IMR-90 (cell line): Measurements from ENCODE around the gene FAM204A. TPM values are rescaled to one million over a fixed set of nuclear protein-coding genes. Genes with fewer than 3 reads are reported as not detected.

Experiments used
- ATAC-seq: fragments of 200-7000 bp; cut with Tn5 transposase; 2 replicates; pipeline ENCODE4 v1.9.1; 2020; ENCODE audit warnings: low read depth, mild to moderate bottlenecking, moderate library complexity
- BruUV-seq: library from RNA; stranded (reverse); fragments of 400-500 nt; replicated peaks from 2 replicates; lab custom pipeline; 2021; lab: Mats Ljungman, UMichigan
- CTCF ChIA-PET: fragments of 300-600 bp; formaldehyde crosslinking; extraction: SDS; loops from one replicate; lab custom pipeline; 2021; ENCODE audit warnings: antibody characterized with exemption; lab: Yijun Ruan, JAX
- POLR2A ChIA-PET: fragments of 300-600 bp; sonication (Branson Sonifier 250); formaldehyde crosslinking; loops from one replicate; lab custom pipeline; 2022; ENCODE audit warnings: antibody characterized with exemption; ENCODE audit not compliant: unreplicated experiment; lab: Charles Lee
- DNase-seq: peaks from one replicate; pipeline ENCODE4 v3.0.0; 2013
- H2AFZ ChIP-seq: replicated peaks from 2 replicates; pipeline ENCODE3; 2013; ENCODE audit warnings: low read length, mild to moderate bottlenecking; ENCODE audit not compliant: poor library complexity
- H2AK5ac ChIP-seq: 2 replicates; pipeline ENCODE4 v1.6.1; 2013; ENCODE audit warnings: low read depth, low read length, inconsistent platforms
- H2AK9ac ChIP-seq: replicated peaks from 2 replicates; pipeline ENCODE3; 2013; ENCODE audit warnings: mild to moderate bottlenecking, low read depth, low read length, moderate library complexity; ENCODE audit not compliant: poor library complexity
- H2BK120ac ChIP-seq: 2 replicates; pipeline ENCODE4 v1.6.1; 2013; ENCODE audit warnings: low read depth, low read length, inconsistent platforms
- H2BK15ac ChIP-seq: 3 replicates; pipeline ENCODE4 v1.6.1; 2013; ENCODE audit warnings: low read depth, low read length, inconsistent platforms
- H2BK20ac ChIP-seq: 2 replicates; pipeline ENCODE4 v1.6.1; 2013; ENCODE audit warnings: low read depth, mild to moderate bottlenecking, inconsistent platforms, low read length, moderate library complexity
- H2BK5ac ChIP-seq: 2 replicates; pipeline ENCODE4 v1.6.1; 2013; ENCODE audit warnings: mild to moderate bottlenecking, low read depth, low read length, inconsistent platforms; ENCODE audit not compliant: poor library complexity, severe bottlenecking
- H3K14ac ChIP-seq: replicated peaks from 2 replicates; pipeline ENCODE4 v1.6.1; 2013; ENCODE audit warnings: low read depth, low read length, inconsistent platforms
- H3K18ac ChIP-seq: 2 replicates; pipeline ENCODE4 v1.6.1; 2013; ENCODE audit warnings: low read depth, low read length, control low read depth
- H3K23ac ChIP-seq: 2 replicates; pipeline ENCODE4 v1.6.1; 2013; ENCODE audit warnings: low read depth, low read length, inconsistent platforms
- H3K27ac ChIP-seq: 2 replicates; pipeline ENCODE4 v1.5.1; 2013; ENCODE audit warnings: mild to moderate bottlenecking, control low read depth, low read length; ENCODE audit not compliant: insufficient read depth
- H3K27me3 ChIP-seq: 2 replicates; pipeline ENCODE4 v1.6.1; 2013; ENCODE audit warnings: low read length; ENCODE audit not compliant: control insufficient read depth, insufficient read depth
- H3K36me3 ChIP-seq: 2 replicates; pipeline ENCODE4 v1.6.1; 2013; ENCODE audit warnings: low read length, mixed read lengths; ENCODE audit not compliant: control insufficient read depth, insufficient read depth
- H3K4ac ChIP-seq: 2 replicates; pipeline ENCODE4 v1.6.1; 2013; ENCODE audit warnings: low read depth, low read length, inconsistent platforms
- H3K4me1 ChIP-seq: 2 replicates; pipeline ENCODE4 v1.6.1; 2013; ENCODE audit warnings: low read length, mixed read lengths; ENCODE audit not compliant: control insufficient read depth, insufficient read depth
- H3K4me2 ChIP-seq: 2 replicates; pipeline ENCODE4 v1.6.1; 2013; ENCODE audit warnings: low read depth, mild to moderate bottlenecking, control low read depth, low read length, moderate library complexity
- H3K4me3 ChIP-seq: 2 replicates; pipeline ENCODE4 v1.5.1; 2013; ENCODE audit warnings: low read depth, mild to moderate bottlenecking, control low read depth, low read length, moderate library complexity; ENCODE audit not compliant: insufficient read depth
- H3K56ac ChIP-seq: 2 replicates; pipeline ENCODE4 v1.6.1; 2013; ENCODE audit warnings: low read length, inconsistent platforms; ENCODE audit not compliant: insufficient read depth; ENCODE audit errors: extremely low read depth
- H3K79me1 ChIP-seq, 2 experiments: 2 replicates each; pipeline ENCODE4 v1.6.1; 2013; ENCODE audit warnings: low read length in 2 of 2, inconsistent platforms in 1 of 2, low read depth in 1 of 2
- H3K9ac ChIP-seq: 2 replicates; pipeline ENCODE4 v1.6.1; 2013; ENCODE audit warnings: low read depth, low read length, control low read depth
- H3K9me1 ChIP-seq: 2 replicates; pipeline ENCODE4 v1.6.1; 2013; ENCODE audit warnings: low read length, inconsistent platforms; ENCODE audit not compliant: insufficient read depth
- H3K9me3 ChIP-seq: 2 replicates; pipeline ENCODE4 v1.6.1; 2013; ENCODE audit warnings: low read length; ENCODE audit not compliant: control insufficient read depth, insufficient read depth
- H4K20me1 ChIP-seq: 2 replicates; pipeline ENCODE4 v1.6.1; 2013; ENCODE audit warnings: low read length, inconsistent platforms; ENCODE audit not compliant: insufficient read depth
- H4K5ac ChIP-seq: 2 replicates; pipeline ENCODE4 v1.6.1; 2013; ENCODE audit warnings: mild to moderate bottlenecking, low read depth, low read length, control low read depth
- H4K8ac ChIP-seq, 2 experiments: 2 replicates each; pipeline ENCODE4 v1.6.1; 2013; ENCODE audit warnings: low read depth in 2 of 2, low read length in 2 of 2, control low read depth in 1 of 2, inconsistent platforms in 1 of 2
- H4K91ac ChIP-seq: 2 replicates; pipeline ENCODE4 v1.6.1; 2013; ENCODE audit warnings: low read depth, low read length, inconsistent platforms; ENCODE audit not compliant: insufficient read depth
- BHLHE40 ChIP-seq: fragments of 150-350 bp; IDR thresholded peaks from 2 replicates; pipeline ENCODE4 v1.6.1; 2016; ENCODE audit warnings: mild to moderate bottlenecking, low read depth, low read length
- FOS ChIP-seq: fragments of 150-350 bp; IDR thresholded peaks from 2 replicates; pipeline ENCODE4 v1.6.1; 2016; ENCODE audit warnings: low read depth, low read length
- NFE2L2 ChIP-seq: fragments of 150-350 bp; IDR thresholded peaks from 2 replicates; pipeline ENCODE4 v1.6.1; 2016; ENCODE audit warnings: low read depth, mild to moderate bottlenecking, low read length
- RAD21 ChIP-seq: IDR thresholded peaks from 2 replicates; pipeline ENCODE4 v1.6.1; 2012; ENCODE audit warnings: low read length, improper control_type of control experiment
- WGBS, 2 experiments: methylation state at CpG; one replicate each; pipeline versions ENCODE4 v1.1.5 to v1.1.7; 2013; ENCODE audit warnings: missing lambda C conversion rate in 2 of 2; ENCODE audit not compliant: insufficient read length in 1 of 2; ENCODE audit errors: extremely low coverage in 2 of 2; 5-methylcytosine and 5-hydroxymethylcytosine counted together
- dilution Hi-C: fragments of 300-500 bp; cut with HindIII; formaldehyde crosslinking; loops from one replicate; pipeline ENCODE4 v1.14.3; 2018; ENCODE audit warnings: low sequenced_read_pairs; ENCODE audit not compliant: unreplicated experiment
- in situ Hi-C: fragments of 300-500 bp; cut with MboI; formaldehyde crosslinking; loops from 3 replicates; pipeline ENCODE4 v1.14.3; 2019; ENCODE audit warnings: low sequenced_read_pairs, inconsistent platforms, mixed read lengths
- intact Hi-C: fragments of 100-400 bp; cut with micrococcal nuclease; formaldehyde crosslinking; loops from 2 replicates; pipeline ENCODE4 v1.10.0; 2022
- polyA plus RNA-seq, 3 experiments: library from polyadenylated mRNA; depleted of rRNA; stranded (reverse); fragments of >200 nt; gene quantifications; 2 replicates each; pipeline ENCODE4 v1.2.3, GENCODE V29; 2012; ENCODE audit warnings: low replicate concordance in 1 of 3
- total RNA-seq: library from RNA; depleted of rRNA; stranded (reverse); fragments of >200 nt; gene quantifications from 2 replicates; pipeline ENCODE4 v1.2.3, GENCODE V29; 2012

Gene FAM204A
- total and polyA plus RNA-seq, 2 of the 4 experiments (the other 2 are of a cell fraction), result 23.6 to 54.3 TPM

GRCh38 chr10:118373786-118374185 is 31.7 kb upstream of the FAM204A start:
- Histone ChIP-seq H3K18ac (no peak overlapping the region), H3K9ac (no peak overlapping the region), H2BK15ac (no peak overlapping the region), H3K36me3 (no peaks in the 10 kb centered on the region), H4K8ac (no peak overlapping the region), H2AFZ (no peak overlapping the region), H3K23ac (no peak overlapping the region), H3K56ac (no peak overlapping the region), H2BK5ac (no peak overlapping the region), H3K9me3 (no peaks in the 10 kb centered on the region), H2BK20ac (no peak overlapping the region), H3K9me1 (no peaks in the 10 kb centered on the region), H2AK5ac (no peak overlapping the region), H3K4me3 (no peak overlapping the region), H2BK120ac (no peak overlapping the region), H3K4ac (no peak overlapping the region), H3K14ac (no peak overlapping the region), H4K91ac (no peak overlapping the region), H2AK9ac (no peak overlapping the region), H3K79me1 (no peaks in the 10 kb centered on the region), H3K4me1 (no peaks in the 10 kb centered on the region), H3K4me2 (no peak overlapping the region), H4K5ac (no peak overlapping the region), H3K27ac (no peak overlapping the region), H4K20me1 (no peaks in the 10 kb centered on the region), H3K27me3 (no peaks in the 10 kb centered on the region; the same call in 1 of the 2 replicates)
- BruUV-seq, result no TSS peak
- TF ChIP-seq FOS (0 out of 2 replicates have a peak, but pooled peaks have one; percentile 36), BHLHE40 (no peak), NFE2L2 (no peak), RAD21 (no peak)
- ATAC-seq (peak; percentile 95), DNase-seq (peak; percentile 69)
- CTCF ChIA-PET, result interaction anchor here (0.6 to 1.2 kb wide), 4 partner anchors 9 to 268 kb away, joined by 3 to 4 read pairs (median 4); no protein-coding TSS in a partner anchor
- intact Hi-C loops (no loop called here), dilution Hi-C loops (no loop called here), in situ Hi-C loops (no loop called here)
- no CpG with 5 or more reads among the region's 4 CpGs for WGBS, 2 experiments
- POLR2A ChIA-PET, result no interaction called here
